ENCODE measurements around the gene PCGF3.

The PCGF3 gene

DNA sequence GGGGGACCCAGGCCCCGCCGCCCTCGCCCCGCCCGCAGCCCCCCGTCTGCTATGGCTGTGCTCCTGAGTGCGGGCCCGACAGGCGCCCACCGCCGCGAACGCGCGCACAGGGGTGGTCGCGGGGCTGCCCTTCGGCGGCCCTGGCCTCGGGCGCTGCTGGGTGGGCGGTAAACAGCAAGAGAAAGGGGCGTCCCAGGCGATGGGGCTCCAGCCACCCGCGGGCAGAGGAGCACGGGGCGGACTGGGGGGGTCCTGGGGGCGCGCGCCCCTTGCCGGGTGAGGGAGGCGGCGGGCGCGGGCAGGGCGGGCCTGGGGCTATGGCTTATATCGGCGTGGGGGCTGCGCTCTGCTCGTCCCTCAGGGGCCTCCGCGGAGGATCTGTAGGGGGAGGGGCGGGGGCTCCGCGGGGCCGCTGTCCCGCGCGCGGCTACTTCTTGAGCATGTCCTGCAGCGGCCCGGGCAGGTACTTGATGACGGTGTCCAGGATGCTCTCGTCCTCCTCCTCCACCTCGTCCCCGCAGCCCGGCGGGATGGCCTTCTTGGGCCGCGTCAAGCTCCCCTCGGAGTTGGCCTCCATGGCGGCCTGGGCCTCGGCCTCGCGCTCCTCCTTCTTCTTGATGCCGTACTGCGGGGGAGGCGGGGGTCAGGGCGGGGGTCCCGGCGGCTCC lies 80.6 kb downstream of the PCGF3 start:
- DNase-seq = no peak

DNA sequence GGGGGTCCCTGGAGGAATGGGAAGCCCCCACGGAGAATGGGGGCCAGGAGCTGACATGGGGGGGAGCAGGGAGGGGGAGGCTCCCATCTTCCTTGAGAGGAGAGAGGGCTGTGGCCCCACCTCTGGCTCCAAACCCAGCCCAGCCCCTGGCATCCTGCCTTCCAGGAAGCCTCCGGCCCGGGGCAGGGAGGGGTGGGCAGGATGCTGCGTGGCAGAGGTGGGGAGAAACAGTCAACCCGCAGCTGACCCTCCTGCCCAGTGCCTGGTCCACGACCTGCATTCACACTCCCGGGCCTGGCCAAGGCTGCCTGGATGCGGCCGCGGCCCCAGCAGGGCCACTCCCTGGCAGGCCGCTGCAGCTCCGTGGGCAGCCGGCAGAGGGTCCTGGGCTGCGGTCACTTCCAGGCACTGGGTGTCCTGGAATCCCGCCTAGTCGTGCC lies 81.2 kb downstream of the PCGF3 start:
- DNase-seq = no peak

DNA sequence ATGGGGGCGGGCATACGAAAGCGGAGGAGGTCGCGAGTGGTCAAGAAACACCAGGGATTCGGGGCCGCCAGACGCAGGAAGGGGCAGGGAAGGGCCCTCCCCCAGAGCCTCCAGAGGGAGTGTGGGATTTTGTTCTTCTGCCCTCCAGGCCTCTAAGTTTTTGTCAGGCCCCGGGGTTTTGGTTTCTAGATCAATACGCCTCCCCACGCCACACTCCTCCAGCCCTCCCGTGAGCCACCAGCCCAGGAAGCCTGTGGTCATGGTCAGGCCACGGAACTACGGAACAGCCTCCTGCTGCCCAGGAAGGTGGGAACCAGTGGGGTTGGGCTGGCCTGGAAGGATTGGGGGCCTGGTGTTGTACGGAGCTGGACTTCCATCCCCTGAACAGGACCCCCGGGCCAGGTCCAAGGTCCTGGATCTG lies 81.9 kb downstream of the PCGF3 start:
- no peak for DNase-seq

DNA sequence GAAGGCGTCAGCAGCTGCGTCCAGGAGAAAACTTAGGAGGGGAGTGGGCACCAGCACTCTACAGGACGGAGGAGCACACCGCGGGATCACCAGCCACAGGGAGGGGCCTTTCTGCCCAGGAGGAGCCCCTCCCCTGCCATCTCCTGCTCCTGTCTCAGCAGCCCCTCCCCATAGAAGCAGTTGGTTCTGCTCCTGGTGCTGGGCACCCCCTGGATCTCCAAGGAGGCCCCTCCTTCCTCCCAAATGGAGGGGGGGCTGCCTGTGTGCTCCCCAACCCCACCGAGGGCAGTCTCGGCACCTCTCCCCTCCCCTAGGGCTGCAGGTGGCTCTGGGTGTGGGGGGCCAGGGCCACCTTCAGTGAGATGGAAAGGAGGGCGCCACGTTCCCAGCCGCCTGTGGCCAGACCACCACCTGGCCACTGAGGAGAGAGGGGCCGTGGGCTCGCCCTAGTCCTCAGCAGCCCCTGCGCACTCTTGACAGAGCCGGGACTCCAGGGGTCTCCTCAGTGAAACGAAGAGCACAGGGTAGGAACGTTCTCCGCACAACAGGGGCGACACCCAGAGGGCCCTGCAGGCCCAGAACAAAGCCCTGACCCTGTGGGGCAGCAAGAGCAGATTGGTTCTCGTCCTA lies 82.5 kb downstream of the PCGF3 start:
- no peak for DNase-seq

DNA sequence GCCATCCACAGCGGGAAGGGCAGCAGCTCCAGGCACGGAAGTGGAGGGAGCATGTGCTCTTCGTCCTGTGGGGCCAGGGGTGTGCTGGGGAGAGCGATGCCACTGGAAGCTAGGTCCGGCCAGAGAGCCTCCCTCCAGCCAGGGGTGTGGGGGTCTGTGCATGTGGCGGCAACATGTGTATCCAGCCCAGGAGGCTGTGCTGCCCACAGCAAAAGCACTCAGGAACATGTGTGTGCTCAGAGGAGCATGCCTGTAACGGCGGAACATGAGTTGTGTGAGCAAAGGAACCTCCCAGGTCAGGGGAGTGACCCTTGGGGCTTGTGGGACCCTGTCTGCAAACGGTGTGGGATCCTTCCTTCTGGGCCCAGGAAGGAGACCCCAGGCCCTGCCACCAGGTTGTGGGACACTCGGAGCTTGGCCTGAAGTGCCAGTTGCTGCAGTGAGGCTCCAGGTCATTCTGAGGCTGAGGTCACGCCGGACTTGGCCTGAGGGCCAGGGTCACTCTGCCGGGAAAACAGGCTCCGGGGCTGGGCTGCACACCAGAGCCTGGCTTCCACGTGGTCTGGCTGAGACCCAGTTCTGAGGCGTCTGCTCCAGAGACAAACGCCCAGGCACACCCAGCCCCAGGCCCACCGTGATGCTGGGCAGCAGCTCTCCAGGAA lies 83.1 kb downstream of the PCGF3 start:
- no peak for DNase-seq

DNA sequence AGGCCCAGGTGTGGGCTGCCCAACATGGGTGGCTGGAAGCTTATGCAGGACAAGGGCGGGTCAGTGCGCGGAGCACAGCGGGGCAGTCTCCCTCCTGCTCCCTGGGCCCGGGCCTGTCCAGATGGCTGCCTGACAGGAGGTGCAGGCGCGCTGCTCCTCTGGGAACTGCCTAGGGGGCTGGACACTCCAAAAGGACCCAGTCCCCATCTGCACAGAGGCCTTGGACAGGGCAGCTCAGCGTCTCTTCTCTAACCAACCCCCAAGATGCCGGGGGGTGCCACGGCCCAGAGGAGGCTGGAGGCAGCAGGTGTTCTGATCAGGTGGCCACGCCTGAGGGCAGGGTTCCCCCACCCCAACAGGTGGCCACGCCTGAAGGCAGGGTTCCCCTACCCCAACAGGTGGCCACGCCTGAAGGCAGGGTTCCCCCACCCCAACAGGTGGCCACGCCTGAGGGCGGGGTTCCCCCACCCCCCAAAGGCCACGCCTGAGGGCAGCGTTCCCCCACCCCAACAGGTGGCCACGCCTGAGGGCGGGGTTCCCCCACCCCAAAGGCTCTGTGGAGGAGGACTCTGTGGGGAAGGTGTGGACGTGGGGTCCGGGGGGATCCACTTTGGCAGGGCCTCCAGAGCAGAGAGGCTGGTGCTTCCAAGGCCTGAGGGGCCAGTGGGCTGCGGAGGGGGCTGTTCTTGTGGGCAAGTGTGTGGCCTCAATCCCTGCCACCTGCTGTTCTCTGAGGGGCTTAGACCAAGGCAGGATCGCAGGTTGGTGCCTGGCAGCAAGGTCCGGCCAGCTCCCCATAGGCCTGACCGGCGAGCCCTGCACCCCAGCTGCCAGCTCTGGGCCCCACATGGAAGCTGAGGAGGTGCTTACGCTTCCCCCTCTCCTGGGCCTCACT lies 84.2 kb downstream of the PCGF3 start:
- no peak for DNase-seq

DNA sequence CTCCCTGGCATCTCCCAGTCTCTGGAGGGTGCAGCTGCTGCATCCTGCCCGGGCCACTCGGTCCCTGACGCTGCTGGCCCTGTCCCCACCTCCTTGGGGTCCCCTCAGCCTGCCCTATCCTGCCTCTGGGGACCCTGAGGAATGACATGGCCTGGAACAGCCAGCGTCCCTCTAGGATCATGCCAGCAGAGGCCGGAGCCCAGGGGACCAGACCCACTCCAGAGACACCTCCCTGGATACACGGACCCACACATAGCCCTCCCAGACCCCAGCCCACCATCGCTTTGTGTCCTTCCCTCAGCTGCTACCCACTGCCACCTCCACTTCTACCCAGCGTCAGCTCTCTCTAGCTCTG lies 84.8 kb downstream of the PCGF3 start:
- DNase-seq = no peak

DNA sequence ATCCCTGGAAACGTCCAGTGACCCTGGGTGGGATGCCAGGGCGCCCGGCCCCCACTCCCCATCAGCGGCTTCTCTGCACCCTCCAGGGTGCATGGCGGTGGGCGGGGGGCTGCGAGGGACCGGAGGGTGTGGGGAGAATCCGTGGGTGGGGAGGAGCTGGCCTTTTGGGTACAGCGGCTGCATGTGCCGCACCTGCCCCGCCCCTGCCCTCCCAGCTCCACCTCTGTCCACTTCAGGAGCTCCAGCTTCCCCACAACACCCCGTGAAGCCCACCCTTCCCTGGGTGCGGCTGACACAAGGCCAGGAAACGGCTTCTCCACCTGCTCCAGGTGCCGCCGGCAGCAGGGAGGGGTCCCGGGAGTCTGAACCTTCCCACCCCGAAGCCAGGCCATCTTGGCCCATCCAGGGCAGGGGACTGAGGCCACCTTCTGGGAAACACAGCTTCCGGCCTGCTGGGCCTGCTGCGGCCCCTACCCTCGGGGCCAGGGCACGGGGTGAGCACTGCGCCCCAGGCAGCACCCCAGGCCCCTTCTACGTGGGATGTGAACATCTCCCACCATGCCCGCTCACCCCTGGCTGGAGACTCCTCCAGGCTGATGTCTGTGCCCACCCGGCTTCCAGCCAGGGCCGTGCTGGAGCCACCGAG lies 85.7 kb downstream of the PCGF3 start:
- DNase-seq = no peak

DNA sequence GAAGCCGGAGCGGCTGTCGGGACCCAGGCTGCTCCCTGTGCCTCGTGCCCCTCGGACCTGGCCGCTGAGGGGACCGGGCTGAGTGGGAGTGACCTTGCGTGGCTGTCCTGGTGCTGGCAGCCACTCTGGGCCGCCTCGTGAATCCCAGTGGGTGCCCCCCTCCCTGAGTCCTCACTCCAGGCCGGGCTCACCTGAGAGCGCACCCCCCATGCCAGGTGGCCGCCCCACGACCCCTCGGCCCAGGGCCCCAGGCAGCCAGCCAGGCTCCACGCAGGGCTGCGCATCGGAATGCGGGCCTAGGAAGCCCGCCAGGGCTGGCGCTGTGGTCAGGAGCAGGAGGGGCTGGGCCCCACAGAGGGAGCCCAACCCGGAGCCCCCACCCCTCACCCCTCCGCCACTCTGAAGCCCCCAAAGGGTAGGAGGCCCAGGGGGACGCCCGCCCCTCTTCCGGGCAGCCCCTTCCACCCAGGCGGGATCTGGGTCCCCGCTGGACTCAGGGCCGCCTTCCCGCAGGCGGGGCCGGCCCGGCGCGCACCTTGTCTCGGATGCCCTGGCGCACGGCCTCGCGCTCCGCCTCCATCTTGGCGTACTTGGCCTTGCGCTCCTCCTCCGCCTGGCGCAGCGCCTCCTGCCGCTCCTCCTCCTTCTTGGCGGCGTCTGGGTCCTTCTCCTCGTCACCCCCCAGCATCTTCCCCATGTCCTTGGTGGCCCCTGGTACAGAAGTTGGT lies 86.4 kb downstream of the PCGF3 start:
- no peak for DNase-seq

DNA sequence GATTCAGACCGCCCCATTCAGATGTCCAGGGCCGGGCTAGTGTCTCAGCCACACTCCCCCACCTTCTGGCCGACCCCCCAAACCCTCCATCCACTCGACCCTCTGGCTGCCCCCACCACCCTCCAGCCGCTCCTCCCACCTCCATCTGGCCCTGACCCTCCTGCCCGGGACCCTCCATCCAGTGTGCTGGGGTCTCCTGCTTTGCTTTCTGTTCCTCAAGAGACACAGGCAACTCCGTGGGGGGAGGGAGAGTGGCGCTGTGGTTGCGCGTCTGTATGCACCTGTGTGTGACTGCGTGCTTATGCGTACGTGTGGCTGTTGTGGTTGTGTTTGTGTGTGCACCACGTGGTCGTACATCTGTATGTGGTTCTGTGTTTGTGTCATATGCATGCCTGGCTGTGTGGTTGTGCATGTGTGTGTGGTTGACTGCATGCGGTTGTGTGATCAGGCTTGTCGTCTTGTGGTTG lies 87.0 kb downstream of the PCGF3 start:
- no peak for DNase-seq

DNA sequence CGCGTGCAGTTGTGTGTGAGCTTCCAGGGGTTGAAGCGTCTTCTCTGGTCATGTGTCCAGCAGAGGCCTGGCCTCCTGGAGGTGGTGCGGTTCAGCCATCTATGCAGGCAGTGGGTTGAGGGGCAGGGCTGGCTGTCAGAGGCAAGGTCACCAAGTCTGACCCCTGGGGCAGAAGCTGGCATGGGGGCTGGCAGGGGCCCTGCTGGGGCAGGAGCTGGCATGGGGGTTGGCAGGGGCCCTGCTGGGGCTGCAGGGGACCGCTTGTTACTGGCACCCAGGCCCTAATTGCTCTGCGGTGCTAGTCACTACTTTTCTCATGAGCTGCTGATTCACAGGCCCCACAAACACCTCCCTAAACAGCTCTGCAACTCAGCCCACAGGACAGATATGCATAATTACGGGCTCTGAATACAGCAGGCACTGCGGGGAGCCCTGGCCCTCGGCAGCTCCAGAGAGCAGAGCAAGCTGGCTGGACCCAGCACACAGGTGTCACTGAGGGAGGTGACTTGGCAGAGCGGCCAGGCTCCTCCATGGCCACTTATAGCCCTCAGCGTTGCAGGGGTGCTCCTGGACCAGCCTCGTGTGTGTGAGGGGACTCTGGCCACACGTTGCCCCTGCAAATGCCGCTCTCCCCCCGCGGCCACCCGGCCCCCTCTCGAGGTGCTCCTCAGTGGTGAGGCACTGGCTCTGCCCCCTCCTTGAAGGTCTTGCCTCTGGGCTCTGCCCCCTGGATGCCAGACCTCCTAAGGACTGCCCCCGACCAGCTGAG lies 87.6 kb downstream of the PCGF3 start:
- DNase-seq = no peak

DNA sequence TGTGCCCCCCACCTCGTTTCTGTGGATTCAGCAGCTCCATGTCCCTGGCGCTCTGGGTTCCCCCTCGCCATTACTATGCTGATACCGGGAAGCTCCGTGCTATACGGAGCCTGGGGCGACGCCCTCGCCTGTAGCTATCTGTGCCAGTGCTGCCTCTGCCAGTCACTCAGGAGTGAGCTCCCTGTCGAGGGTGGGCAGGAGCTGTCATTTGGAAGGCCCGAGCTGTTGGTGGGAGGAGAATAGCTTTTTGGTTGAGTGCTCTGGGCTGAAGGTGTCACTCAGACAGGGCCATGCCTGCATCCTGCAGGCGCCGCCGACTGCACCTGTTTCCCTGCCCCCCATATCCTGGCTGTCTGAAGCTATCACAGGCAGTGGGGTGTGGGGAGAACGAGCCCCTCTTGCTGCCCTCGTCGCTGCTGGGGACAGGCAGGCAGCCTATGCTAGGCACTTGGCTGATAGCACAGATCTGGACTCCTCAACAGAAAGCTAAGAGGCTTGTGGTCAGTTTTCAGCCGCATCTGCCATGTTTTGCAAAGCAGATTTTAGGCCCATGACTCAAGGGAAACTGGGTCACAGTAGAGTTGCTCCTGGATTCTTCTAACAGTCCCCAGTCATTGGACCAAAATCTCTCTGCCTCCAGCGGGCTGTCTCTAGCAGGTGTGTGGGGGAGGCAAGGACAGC lies 88.4 kb downstream of the PCGF3 start:
- DNase-seq = no peak

DNA sequence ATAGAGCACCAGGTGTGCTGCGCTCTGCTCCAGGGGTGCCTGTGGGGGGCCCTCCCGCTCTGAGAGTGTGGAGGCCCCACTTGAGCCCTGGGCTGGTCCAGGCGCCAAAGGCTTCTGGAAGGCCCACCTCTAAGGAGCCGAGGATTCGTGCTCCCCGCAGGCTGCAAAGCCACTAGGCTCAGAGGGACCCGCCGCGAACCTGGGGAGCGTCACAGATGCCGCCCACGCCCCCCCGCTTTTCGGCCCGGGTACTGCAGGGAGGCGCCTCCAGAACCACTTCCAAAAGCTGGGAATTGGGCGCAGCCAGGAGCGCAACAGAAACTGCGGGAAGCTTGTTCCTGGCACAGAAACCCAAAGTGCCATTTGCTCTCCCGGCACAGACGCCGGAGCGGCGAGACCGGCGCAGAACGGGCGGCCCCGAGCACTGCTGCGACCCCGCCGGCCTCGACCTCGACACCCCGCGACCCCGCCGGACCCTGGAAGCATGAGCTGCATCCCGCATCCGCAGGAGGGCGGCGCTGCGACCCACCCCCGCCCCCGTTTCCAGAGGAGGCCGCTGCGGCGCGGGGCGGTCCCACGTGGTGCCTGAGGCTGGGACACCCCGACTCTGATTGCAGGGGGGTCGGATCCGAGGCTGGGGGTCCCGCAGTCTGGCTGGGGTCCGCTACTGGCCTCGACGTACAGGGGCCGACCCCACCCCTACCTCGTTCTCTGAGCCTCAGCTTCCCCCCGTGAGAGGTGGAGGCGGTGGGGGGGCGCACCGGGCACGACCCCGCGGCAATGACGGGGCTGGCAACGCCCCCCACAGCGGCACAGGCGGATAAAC lies 89.5 kb downstream of the PCGF3 start:
- no peak for DNase-seq

DNA sequence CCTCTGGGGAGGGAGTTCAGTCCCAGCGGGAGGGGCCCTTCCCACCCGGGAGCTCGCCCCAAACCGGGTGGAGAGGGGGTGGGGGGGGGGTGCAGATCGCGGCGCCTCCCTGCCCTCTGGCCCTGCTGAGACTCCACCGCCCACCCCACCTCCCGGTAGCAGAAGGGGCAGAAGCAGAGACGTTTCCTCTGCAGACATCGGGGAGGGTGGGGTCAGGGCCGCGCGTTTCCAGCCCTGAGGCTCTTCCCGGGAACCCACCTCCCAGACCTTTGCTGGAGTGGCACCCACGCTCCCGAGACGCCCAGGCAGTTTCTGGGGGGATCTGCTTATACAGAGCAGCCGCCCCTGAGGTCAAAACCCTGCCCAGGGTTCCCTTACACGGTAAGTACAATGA lies 90.1 kb downstream of the PCGF3 start:
- no peak for DNase-seq

DNA sequence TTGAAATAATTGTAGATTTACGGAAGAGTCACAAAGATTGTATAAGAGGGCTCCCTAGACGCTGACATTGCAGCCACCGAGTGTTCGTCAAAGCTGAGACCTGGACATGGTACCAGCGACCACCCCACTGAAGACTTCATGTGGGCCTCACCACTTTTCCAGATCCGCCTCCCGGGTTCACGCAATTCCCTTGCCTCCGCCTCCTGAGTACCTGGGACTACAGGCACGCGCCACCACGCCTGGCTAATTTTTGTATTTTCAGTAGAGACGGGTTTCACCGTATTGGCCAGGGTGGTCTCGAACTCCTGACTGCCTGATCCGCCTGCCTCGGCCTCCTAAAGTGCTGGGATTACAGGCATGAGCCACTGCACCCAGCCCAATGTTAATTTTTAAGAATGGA lies 90.6 kb downstream of the PCGF3 start:
- no peak for DNase-seq

DNA sequence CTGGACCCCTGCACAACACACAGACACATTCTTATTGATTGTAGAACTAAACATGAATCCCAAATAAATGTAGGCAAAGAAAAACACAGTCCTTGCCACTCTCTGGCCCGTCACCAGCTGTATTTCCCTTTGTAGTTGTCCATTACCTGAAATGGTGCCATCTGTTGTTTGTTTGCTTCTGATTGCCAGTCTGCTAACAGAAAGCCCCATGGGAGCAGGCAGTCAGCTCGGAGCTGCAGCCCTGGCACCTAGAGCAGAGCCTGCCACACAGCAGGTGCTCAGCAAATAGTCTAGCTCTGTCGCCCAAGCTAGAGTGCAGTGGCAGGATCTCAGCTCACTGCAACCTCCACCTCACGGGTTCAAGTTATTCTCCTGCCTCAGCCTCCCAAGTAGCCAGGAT lies 91.4 kb downstream of the PCGF3 start:
- peak; percentile 46 for DNase-seq

DNA sequence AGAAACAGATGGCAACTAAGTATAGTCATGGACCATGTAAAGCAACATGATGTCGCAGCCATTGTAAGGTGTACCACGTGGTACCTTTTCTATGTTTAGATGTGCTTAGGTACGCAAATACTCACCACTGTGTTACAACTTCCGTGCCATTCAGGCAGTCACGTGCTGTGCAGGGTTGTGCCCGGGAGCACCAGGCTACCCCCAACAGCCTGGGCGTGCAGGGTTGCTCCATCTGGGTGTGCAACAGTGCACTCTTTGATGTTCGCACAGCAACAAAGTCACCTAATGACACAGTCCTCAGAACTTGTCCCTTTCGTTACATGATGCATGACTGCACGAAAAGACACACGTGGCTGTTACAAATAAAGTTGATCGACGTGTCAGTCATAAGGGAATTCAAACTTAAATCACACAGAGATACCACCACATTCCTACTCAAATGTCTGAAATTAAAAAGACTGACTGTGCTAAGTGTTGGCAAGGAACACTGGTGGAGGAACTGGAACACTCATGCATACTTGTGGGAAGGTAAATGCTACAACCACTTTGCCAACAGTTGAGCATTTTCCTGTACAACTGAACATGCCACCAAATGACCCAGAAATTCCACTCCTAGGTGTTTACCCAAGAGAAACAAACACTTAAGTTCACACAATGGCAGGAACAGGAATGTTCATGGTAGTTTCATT lies 95.9 kb downstream of the PCGF3 start:
- no peak for DNase-seq

DNA sequence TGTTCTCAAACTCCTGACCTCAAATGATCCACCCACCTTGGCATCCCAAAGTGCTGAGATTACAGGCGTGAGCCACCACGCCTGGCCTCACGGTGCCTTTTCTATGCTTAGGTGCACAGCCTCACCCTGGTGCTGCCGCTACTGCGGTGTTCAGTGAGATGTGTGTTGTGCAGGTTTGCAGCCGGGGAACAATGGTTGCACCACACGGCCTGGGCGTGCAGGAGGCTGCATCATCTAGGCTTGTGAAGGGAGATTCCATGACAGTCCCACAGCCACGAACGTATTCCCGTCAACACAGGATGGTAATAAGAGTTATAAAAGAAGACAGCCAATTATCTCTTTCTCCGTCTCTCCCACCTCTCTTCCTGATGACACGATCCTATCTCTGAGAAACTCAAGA lies 98.3 kb downstream of the PCGF3 start:
- DNase-seq = no peak

DNA sequence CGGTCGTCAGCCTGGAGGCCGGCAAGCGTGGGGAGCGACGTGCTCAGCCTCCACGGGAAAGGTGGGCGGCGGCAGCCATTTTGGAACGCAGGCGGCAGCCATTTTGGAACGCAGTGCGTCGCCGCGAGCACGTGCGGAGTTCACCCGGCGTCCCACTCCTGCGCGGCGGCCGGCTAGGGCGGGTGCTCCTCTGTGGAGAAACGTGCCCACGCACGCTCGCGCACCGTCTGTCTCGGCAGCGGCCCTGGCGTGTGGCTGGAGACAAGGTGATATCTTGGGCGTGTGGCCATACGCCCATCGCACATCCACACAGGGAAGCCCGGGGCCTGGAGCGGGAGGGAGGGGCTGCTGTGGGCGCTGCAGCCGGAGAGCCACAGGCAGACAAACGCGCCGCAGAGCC lies 99.2 kb downstream of the PCGF3 start:
- no peak for DNase-seq
